Myocyte (in vitro differentiated cells): Measurements from ENCODE around the gene GOLGA1. TPM values are rescaled to one million over a fixed set of nuclear protein-coding genes. Genes with fewer than 3 reads are reported as not detected.

ENCODE experiments used
- DNase-seq: peaks from one replicate; pipeline ENCODE4 v3.0.0-alpha.2; 2012; ENCODE audit warnings: low read depth
- total RNA-seq: library from RNA; depleted of rRNA; stranded (reverse); fragments of >200 nt; gene quantifications from 2 replicates; pipeline ENCODE4 v1.2.3, GENCODE V29; 2014

Gene GOLGA1
- total RNA-seq, 1 donor from 2014 or later: 17.3 TPM

DNA sequence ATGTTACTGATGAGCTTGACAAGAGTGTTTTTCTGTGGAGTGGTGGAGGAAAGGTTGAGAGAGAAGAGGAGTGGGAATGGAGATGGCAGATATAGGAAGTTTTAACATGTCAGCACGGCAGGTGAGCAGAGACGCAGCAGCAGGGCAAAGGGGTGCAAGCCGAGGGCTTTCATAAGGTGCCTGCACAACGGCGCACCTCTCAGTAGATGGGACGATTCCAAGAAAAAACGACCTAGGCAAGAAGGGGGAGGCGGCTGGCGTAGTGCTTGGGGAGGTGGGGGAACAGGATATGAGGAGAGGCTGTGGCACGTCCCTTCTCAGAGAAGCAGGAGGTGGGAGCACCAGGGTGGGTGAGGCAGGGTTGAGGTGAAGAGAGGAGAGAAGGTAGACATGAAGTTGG, 54.4 kb downstream of the GOLGA1 start:
- DNase-seq: no peak

- no peak for DNase-seq
Observed at GRCh38 chr9:124885551-124885950, 55.3 kb downstream of the GOLGA1 start.

GRCh38 chr9:124884376-124884775, 56.5 kb downstream of the GOLGA1 start:
- DNase-seq: no peak

- DNase-seq: no peak
Observed at GRCh38 chr9:124882231-124882630, 58.7 kb downstream of the GOLGA1 start.

DNA sequence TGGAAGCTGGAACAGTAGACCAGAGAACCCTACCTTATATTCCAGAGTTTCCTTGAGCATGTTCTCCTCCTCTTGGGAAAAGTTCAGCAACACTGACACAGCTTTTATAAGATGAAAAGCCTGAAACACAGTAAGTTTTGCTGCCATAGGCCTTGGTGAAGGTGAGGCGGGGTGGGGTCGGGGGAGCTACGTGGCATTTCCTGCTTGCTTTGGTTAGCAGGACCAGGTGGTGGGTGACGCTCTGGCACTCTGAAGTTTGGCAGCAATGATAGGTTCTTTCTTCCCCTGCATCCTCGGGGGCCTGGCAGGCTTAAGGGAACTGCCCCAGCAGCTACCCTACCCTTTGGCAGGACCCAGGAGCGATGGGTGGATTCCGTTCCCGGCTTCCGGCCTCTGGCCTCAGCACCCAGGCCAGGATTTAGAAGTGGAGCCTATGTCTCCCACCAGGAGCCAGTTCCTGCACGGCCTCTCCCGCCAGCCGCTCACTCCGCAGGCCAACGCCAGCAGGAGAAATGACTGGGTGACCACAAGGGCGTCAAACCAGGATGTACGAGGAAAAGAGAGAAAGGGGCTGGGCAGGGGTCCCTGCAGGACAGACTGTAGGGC, 59.6 kb downstream of the GOLGA1 start:
- no peak for DNase-seq

DNA sequence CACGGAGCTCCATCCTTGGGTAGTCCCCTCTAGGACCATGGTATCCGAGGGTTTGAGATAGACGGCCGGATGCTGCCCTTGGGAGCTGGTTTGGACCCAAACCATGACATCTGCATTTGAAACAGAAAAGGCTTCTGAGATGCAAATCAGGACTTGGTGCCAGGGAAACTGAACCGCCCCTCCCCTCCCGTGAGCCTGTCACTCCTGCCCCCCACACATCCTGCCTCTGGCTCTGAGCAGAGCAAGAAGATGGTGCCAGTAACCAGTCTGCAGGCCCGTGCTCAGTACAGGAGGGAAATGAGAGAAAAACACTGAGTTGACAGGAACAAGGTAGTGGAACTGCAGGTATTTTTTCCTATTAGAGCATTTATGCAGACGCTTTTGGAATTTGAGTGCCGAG, 60.4 kb downstream of the GOLGA1 start:
- DNase-seq: no peak

- DNase-seq: no peak
Observed at GRCh38 chr9:124879226-124879625, 61.7 kb downstream of the GOLGA1 start.

GRCh38 chr9:124878518-124878917, 62.4 kb downstream of the GOLGA1 start:
- no peak for DNase-seq

DNA sequence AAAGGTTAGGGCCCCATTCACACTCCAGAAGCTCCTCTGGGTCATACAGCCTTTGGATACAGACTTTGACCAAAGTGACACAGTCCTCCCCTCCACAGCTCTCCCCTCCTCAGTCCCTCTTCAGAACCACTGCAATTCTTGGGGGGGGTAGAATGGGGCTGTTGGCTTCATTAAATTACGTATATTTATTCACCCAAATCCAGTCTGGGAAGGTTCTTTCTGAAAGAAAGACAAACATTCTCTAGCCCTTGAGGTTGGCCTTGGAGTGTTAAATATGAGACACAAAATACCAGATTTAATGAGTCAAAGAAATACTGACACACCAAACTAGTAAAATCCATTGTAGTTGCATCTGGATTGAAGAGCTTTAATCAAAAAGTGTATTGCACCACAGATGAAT, 62.9 kb downstream of the GOLGA1 start:
- DNase-seq: no peak

GRCh38 chr9:124877021-124877782, 63.7 kb downstream of the GOLGA1 start:
- DNase-seq: no peak

- no peak for DNase-seq
Observed at GRCh38 chr9:124875501-124875900, 65.4 kb downstream of the GOLGA1 start.

DNA sequence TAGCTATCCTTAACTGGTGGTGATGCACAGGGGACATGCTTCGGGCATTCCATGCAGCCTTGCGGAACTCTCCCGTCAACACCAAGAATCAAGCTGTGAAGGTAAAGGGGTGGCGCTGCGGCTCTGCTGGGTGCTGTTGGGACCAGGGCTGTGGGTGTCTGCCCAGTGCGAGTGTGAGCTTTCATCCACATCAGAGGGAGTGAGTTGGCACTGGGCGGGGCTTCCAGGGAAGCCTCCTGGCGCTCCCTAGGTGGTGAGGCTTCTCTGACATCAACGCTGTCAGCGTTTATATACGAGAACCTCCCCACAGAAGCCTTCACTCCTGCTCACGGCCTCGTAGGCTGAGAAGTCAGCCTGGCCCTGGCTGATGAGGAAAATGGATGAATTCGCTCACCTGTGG, 67.2 kb downstream of the GOLGA1 start:
- no peak for DNase-seq

DNA sequence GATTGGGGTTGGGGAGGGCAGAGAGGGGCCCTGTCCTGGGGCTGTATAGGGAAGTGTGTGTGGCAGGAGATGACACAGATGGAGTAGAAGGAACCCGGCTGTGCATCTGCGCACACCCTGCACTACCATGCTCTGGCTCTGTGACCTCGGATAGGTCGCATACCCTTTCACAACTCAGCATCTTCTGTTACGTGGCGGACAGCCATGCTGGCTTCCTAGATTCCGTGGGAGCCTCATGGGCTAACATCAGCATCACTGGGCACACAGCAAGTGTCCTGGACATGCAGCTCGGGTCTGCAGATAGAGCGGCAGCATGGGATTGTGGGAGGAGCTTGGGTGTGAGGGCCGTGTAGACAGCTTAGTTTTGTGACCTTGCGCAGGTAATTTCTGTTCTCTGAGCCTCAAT, 69.7 kb downstream of the GOLGA1 start:
- DNase-seq: no peak

GRCh38 chr9:124870723-124871122, 70.2 kb downstream of the GOLGA1 start:
- no peak for DNase-seq

DNA sequence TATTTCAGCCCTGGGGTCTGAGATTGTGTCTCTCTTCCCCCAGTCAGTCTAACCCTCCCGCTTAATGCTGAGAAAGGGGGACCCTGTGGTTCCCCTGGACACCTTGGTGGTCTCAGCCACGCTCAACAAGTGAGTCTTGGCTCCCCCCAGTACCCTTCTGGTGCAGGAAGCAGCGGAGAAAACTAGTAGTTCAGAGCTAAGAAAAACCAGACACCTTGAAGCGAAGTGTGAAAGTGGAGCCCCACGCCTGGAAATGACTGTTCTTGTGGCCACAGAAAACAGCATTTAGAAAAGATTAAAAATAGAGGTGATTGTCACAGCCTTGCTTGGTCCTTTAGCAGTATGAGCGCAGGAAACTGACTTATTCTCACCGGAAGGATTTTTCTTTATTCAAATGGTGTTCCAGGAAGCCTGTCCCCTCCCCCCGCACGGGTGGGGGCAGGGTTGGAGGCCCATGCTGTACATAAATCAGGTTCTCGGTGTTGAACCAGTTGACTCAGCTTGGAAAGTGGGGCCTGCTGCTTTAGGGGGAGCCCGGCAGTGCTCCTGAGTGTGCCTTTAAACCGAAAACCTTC, 70.8 kb downstream of the GOLGA1 start:
- DNase-seq: no peak

DNA sequence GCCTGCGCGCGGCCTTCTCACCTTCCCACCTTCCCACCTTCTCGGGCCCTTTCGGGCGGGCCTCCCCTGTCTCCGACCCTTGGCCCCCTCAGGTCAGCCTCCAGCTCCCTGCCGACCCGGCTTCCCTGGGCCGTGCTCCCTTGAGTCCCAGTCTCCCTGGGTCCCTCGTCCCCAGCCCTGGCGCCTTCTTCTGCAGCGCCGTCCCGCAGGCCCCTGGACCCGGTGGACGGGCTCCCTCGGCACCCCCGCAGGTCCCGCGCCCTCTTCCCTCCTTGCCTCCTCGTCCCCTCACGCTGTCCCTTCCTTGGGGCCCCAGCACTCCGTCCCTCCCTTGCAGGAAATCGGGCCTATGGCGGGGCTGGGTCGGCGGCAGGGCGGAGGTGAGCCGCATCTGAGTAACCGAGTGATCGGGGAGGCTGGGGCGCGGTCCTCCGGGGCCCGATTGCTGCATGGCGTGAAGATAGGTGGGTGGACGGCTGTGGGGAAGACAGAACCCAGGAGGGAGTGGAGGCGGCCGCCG, 71.4 kb downstream of the GOLGA1 start:
- no peak for DNase-seq

DNA sequence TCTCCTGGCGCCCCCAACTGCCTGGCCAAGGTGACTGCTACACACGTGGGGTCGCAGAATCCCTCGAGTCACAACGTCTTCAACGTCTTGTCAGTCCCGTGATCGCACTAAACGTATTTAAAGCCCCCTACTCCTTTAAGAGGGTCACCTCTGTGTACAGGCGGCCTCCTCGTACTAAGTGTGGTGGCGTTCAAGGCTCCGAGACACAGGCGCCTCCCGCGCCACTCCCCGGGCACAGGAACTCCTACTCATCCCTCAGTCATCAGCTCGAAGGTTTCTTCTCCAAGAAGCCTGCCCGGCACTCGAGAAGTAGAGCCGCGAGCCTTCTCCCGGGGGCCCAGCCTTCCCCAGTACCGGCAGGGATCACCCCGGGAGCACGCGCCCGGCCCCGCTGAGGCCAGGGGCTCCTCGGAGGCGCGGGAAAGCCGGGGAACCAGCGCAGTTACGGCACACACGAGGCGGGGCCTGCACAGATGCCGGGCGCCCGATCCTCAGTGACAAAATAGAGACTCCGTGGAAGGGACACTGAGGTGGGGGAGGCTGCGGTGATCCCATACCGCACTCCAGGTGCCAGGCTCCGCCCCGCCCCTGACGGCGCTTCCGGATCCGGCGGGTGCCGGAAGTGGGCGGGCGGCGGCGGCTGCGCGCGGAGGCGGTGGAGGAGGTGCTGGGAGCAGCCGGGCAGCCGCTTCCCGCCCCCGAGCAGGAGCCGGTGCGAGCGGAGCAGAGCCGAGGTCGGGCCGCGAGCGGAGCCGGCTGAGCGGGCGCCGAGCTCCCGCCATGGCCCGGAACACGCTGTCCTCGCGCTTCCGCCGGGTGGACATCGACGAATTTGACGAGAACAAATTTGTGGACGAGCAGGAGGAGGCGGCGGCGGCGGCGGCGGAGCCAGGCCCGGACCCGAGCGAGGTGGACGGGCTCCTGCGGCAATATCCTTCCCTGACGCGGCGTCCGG, 72.1 kb downstream of the GOLGA1 start:
- peak; percentile 89 for DNase-seq

DNA sequence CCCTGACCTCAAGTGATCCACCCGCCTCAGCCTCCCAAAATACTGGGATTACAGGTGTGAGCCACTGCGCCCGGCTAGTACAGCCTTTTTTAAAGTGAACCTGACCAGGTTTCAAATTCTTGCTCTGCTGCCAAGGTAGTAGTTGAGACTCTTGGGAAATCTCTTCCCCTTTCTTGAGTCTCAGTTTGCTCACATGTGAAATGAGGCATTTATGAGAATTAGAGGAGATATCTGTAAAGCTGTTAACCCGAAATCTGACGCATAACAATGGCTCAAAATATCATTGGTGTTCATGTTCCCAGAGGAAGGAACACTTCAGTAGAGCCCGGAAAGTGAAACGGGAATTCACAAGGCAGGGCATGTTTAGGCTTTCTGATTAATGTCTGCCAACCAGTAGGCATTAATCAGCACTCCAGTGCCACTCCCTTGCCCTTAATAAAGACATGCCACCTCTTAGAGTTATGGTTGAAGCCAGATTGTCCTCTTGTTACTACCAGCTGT, 77.5 kb downstream of the GOLGA1 start:
- DNase-seq: peak; percentile 56

- peak; percentile 93 for DNase-seq
Observed at GRCh38 chr9:124861342-124862229, 79.3 kb downstream of the GOLGA1 start, which contains the start of the genes ARPC5L and RPL35. Gene ARPC5L (plus strand): TSS chr9:124862130. CDS start chr9:124869291, 7,161 bp downstream. Gene RPL35 (minus strand): TSS chr9:124861957. CDS start chr9:124861912, 45 bp downstream.
